GM12878 (cell line): ENCODE results near the gene HDX. TPM values are rescaled to one million over a fixed set of nuclear protein-coding genes. Genes with fewer than 3 reads are reported as not detected.

Experiments
- ATAC-seq: fragments of 200-7000 bp; cut with Tn5 transposase; 3 replicates; pipeline ENCODE4 v1.9.1; 2020; ENCODE audit warnings: mild to moderate bottlenecking, moderate library complexity
- BruUV-seq: library from RNA; stranded (reverse); fragments of 400-500 nt; replicated peaks from 2 replicates; lab custom pipeline; 2021; lab: Mats Ljungman, UMichigan
- CTCF ChIA-PET: fragments of 300-600 bp; sonication (Branson Sonifier 250); formaldehyde crosslinking; extraction: SDS; loops from one replicate; lab custom pipeline; 2021; ENCODE audit warnings: inconsistent platforms; lab: Yijun Ruan, JAX
- POLR2A ChIA-PET: fragments of 350-600 bp; formaldehyde crosslinking; extraction: SDS; loops from one replicate; lab custom pipeline; 2021; ENCODE audit warnings: inconsistent platforms; lab: Charles Lee
- RAD21 ChIA-PET: fragments of 300-600 bp; sonication (Branson Sonifier 250); formaldehyde crosslinking; loops from one replicate; lab custom pipeline; 2023; ENCODE audit warnings: antibody characterized with exemption; ENCODE audit not compliant: unreplicated experiment; lab: Charles Lee
- SMC1A ChIA-PET: fragments of 300-600 bp; sonication (Branson Sonifier 250); formaldehyde crosslinking; loops from one replicate; lab custom pipeline; 2023; ENCODE audit not compliant: unreplicated experiment, uncharacterized antibody; lab: Charles Lee
- DNase-seq: peaks from one replicate; pipeline ENCODE4 v3.0.0-alpha.2; 2011; ENCODE audit warnings: low read depth, low spot score
- FAIRE-seq: peaks from 3 replicates; lab custom pipeline; 2011; peaks lifted over from hg19 to GRCh38; lab: Jason Lieb, UNC
- H2AFZ ChIP-seq: 2 replicates; pipeline ENCODE4 v1.6.0; 2011; ENCODE audit warnings: low read depth, low read length, control low read depth; ENCODE audit not compliant: control insufficient read depth
- H3K27ac ChIP-seq: 2 replicates; pipeline ENCODE4 v1.5.1; 2011; ENCODE audit warnings: control low read depth; ENCODE audit not compliant: control insufficient read depth, insufficient read depth
- H3K27me3 ChIP-seq, 2 experiments: replicated peaks in 1 of 2; 2 replicates each; pipeline versions ENCODE4 v1.6.0 to v1.6.1; 2011; ENCODE audit warnings: low read length in 1 of 2; ENCODE audit not compliant: control insufficient read depth in 2 of 2, insufficient read depth in 2 of 2
- H3K36me3 ChIP-seq, 2 experiments: 2 replicates each; pipeline ENCODE4 v1.5.1; 2011; ENCODE audit warnings: low read length in 1 of 2; ENCODE audit not compliant: control insufficient read depth in 2 of 2, insufficient read depth in 2 of 2
- H3K4me1 ChIP-seq: 2 replicates; pipeline ENCODE4 v1.6.1; 2011; ENCODE audit warnings: mild to moderate bottlenecking, low read length, moderate library complexity, mixed read lengths; ENCODE audit not compliant: control insufficient read depth, insufficient read depth
- H3K4me2 ChIP-seq: 2 replicates; pipeline ENCODE4 v1.6.0; 2011; ENCODE audit warnings: control low read depth; ENCODE audit not compliant: control insufficient read depth, insufficient read depth
- H3K4me3 ChIP-seq: fragments of 200-600 bp; sonication (generic); 2 replicates; pipeline ENCODE4 v1.5.1; 2016
- H3K79me2 ChIP-seq: 2 replicates; pipeline ENCODE4 v1.6.0; 2011; ENCODE audit warnings: low read length; ENCODE audit not compliant: control insufficient read depth, insufficient read depth
- H3K9ac ChIP-seq: 2 replicates; pipeline ENCODE4 v1.8.0; 2011; ENCODE audit warnings: low read length, control low read depth, mixed read lengths; ENCODE audit not compliant: control insufficient read depth, insufficient read depth
- H3K9me3 ChIP-seq: replicated peaks from 3 replicates; pipeline ENCODE4 v1.5.1; 2011; ENCODE audit warnings: mild to moderate bottlenecking, low read length; ENCODE audit not compliant: control insufficient read depth, insufficient read depth
- H4K20me1 ChIP-seq: 2 replicates; pipeline ENCODE4 v1.6.0; 2011; ENCODE audit not compliant: control insufficient read depth, insufficient read depth
- ATF3 ChIP-seq: IDR thresholded peaks from 2 replicates; pipeline ENCODE4 v1.6.1; 2011; ENCODE audit warnings: low read depth, mild to moderate bottlenecking, low read length, moderate library complexity, borderline replicate concordance; ENCODE audit errors: extremely low read depth
- BHLHE40 ChIP-seq, 2 experiments: fragments of 450-650 bp in 1 of 2; IDR thresholded peaks; 2 replicates each; pipeline ENCODE4 v1.6.1; 2011 to 2017; ENCODE audit warnings: low read depth in 2 of 2, borderline replicate concordance in 1 of 2, improper control_type of control experiment in 1 of 2, low read length in 1 of 2, mild to moderate bottlenecking in 1 of 2
- CBFB ChIP-seq: IDR thresholded peaks from 2 replicates; pipeline ENCODE4 v1.6.1; 2016; ENCODE audit warnings: antibody characterized with exemption, low read depth
- CEBPB ChIP-seq, 2 experiments: fragments of 150-350 bp in 1 of 2; IDR thresholded peaks; 2 replicates each; pipeline ENCODE4 v1.6.1; 2012 to 2014; ENCODE audit warnings: low read depth in 2 of 2, low read length in 2 of 2, borderline replicate concordance in 1 of 2, inconsistent platforms in 1 of 2
- CHD1 ChIP-seq: IDR thresholded peaks from 2 replicates; pipeline ENCODE4 v1.6.1; 2012; ENCODE audit warnings: low read depth, low read length, improper control_type of control experiment
- CREM ChIP-seq: IDR thresholded peaks from 2 replicates; pipeline ENCODE4 v1.6.1; 2014; ENCODE audit warnings: antibody characterized with exemption, low read depth
- EP300 ChIP-seq, 2 experiments: fragments of 150-350 bp in 1 of 2; IDR thresholded peaks; 2 replicates each; pipeline ENCODE4 v1.6.1; 2011 to 2012; ENCODE audit warnings: low read depth in 2 of 2, low read length in 2 of 2, borderline replicate concordance in 1 of 2, improper control_type of control experiment in 1 of 2, inconsistent platforms in 1 of 2; ENCODE audit not compliant: control insufficient read depth in 1 of 2
- IKZF2 ChIP-seq, 2 experiments: fragments of 450-650 bp; IDR thresholded peaks; 2 replicates each; pipeline ENCODE4 v1.6.1; 2017; ENCODE audit warnings: mild to moderate bottlenecking in 2 of 2, moderate library complexity in 2 of 2
- MTA3 ChIP-seq: IDR thresholded peaks from 2 replicates; pipeline ENCODE4 v1.6.1; 2012; ENCODE audit warnings: low read length, inconsistent platforms, borderline replicate concordance
- POU2F2 ChIP-seq: IDR thresholded peaks from 3 replicates; pipeline ENCODE4 v1.6.1; 2011; ENCODE audit warnings: low read depth, mild to moderate bottlenecking, low read length, borderline replicate concordance
- RAD21 ChIP-seq: IDR thresholded peaks from 2 replicates; pipeline ENCODE4 v1.6.1; 2011; ENCODE audit warnings: mild to moderate bottlenecking, low read depth, low read length, moderate library complexity; ENCODE audit not compliant: insufficient read depth
- SMC3 ChIP-seq: IDR thresholded peaks from 2 replicates; pipeline ENCODE4 v1.6.1; 2011; ENCODE audit warnings: low read length, improper control_type of control experiment, borderline replicate concordance
- SUPT20H ChIP-seq: IDR thresholded peaks from 2 replicates; pipeline ENCODE4 v1.6.1; 2011; ENCODE audit warnings: low read depth, mild to moderate bottlenecking, low read length, moderate library complexity, borderline replicate concordance; ENCODE audit not compliant: control insufficient read depth
- SUZ12 ChIP-seq: fragments of 200-600 bp; sonication (generic); IDR thresholded peaks from one replicate; pipeline ENCODE4 v1.6.1; 2018; ENCODE audit warnings: antibody characterized with exemption, mild to moderate bottlenecking; ENCODE audit not compliant: unreplicated experiment
- YBX1 ChIP-seq: fragments of 450-650 bp; IDR thresholded peaks from 2 replicates; pipeline ENCODE4 v1.6.1; 2016; ENCODE audit warnings: antibody characterized with exemption
- YY1 ChIP-seq: IDR thresholded peaks from 2 replicates; pipeline ENCODE4 v1.6.1; 2011; ENCODE audit warnings: low read depth, mild to moderate bottlenecking, low read length
- ZNF592 ChIP-seq: fragments of 450-650 bp; IDR thresholded peaks from 2 replicates; pipeline ENCODE4 v1.6.1; 2017; ENCODE audit warnings: mild to moderate bottlenecking, moderate library complexity
- WGBS: methylation state at CpG from one replicate; pipeline ENCODE4 v1.1.6; 2016; ENCODE audit warnings: low lambda C conversion rate; ENCODE audit not compliant: insufficient replicate concordance, insufficient coverage; ENCODE audit errors: missing lambda C conversion rate; 5-methylcytosine and 5-hydroxymethylcytosine counted together
- in situ Hi-C: fragments of 300-500 bp; cut with MboI; formaldehyde crosslinking; loops from 9 replicates; pipeline ENCODE4 v1.14.3; 2018; ENCODE audit warnings: mixed read lengths
- intact Hi-C: fragments of 100-400 bp; cut with micrococcal nuclease; formaldehyde crosslinking; loops from one replicate; pipeline ENCODE4 v1.14.2; 2022; ENCODE audit not compliant: unreplicated experiment
- polyA plus RNA-seq, 11 experiments: library from polyadenylated mRNA; depleted of rRNA in 4 of 11; unstranded in 6 of 11; stranded (reverse) in 5 of 11; fragments of >200 nt; fragmentation: Nextera tagmentation in 4 of 11; fragmentation: Illumina TruSeq in 1 of 11; extraction: Ambion mirVana in 4 of 11; extraction: Trizol in 1 of 11; gene quantifications; 1 replicate in 1 of 11; 2 replicates in 10 of 11; pipeline versions ENCODE4 v1.2.1 to v1.2.3, GENCODE V29; 2011 to 2016; ENCODE audit warnings: inconsistent platforms in 2 of 11, missing spikeins in 2 of 11, low read depth in 1 of 11
- total RNA-seq, 4 experiments: library from RNA; depleted of rRNA in 3 of 4; stranded (reverse); fragments of >200 nt in 3 of 4; fragmentation: Illumina TruSeq in 1 of 4; extraction: Trizol in 1 of 4; gene quantifications; 2 replicates each; pipeline versions ENCODE4 v1.2.1 to v1.2.3, GENCODE V29; 2013 to 2021

Gene HDX
- total and polyA plus RNA-seq, 10 of the 15 experiments (the other 5 are each of a cell fraction or from before 2014, with no cell fraction given): 2.9 to 8.6 (median 6.3) TPM; not detected in 1

GRCh38 chrX:84488426-84488825, 13.8 kb downstream of the HDX start (continued):
- no peak for TF ChIP-seq CEBPB (IDR thresholded peaks at IDR 0.05; ENCODE audit: borderline replicate concordance in 1 of 2, low read depth in 2 of 2, low read length in 2 of 2)
- no peak for TF ChIP-seq SMC3
- TF ChIP-seq MTA3: no peak
- TF ChIP-seq BHLHE40 (IDR thresholded peaks at IDR 0.05; ENCODE audit: borderline replicate concordance in 1 of 2, low read depth in 2 of 2, low read length in 1 of 2): no peak
- no peak for TF ChIP-seq RAD21
- no peak for TF ChIP-seq POU2F2
- no peak for TF ChIP-seq ATF3

- H3K9me3 ChIP-seq: no peaks in the 10 kb centered on the region; the same call in 2 of the 3 replicates
- FAIRE-seq (peak; percentile 80), DNase-seq (peak; percentile 19), ATAC-seq (peak; percentile 100)
- no TSS peak for BruUV-seq
- WGBS: 18% methylated on average over 3 of the region's 3 CpGs
- H3K4me2 ChIP-seq: peak overlapping the region; percentile 50
- no peaks in the 10 kb centered on the region for H3K79me2 ChIP-seq
- CTCF ChIA-PET: interaction anchor here (1.2 to 1.4 kb wide), 3 partner anchors 10 to 242 kb away, joined by 3 read pairs; no protein-coding TSS in a partner anchor
- no peak overlapping the region for H2AFZ ChIP-seq
- H3K36me3 ChIP-seq: no peaks in the 10 kb centered on the region
- SMC1A ChIA-PET: interaction anchor here (1.2 to 1.8 kb wide), 4 partner anchors 9 to 13 kb away, joined by 3 to 11 read pairs (median 4); no protein-coding TSS in a partner anchor
- no peak overlapping the region for H3K9ac ChIP-seq
- in situ Hi-C loops: no loop called here
- H4K20me1 ChIP-seq: no peaks in the 10 kb centered on the region
- no peaks in the 10 kb centered on the region; the same call in 1 of the 2 replicates for H3K4me1 ChIP-seq
- RAD21 ChIA-PET: no interaction called here
- H3K4me3 ChIP-seq: no peak overlapping the region
- H3K27me3 ChIP-seq: no peaks in the 10 kb centered on the region
- POLR2A ChIA-PET: interaction anchor here (0.6 kb wide), 1 partner anchor 596 kb away, joined by 4 read pairs; no protein-coding TSS in a partner anchor
- H3K27ac ChIP-seq: peak overlapping the region; percentile 33; the same call in 1 of the 2 replicates
- intact Hi-C loops: no loop called here
- no peak for TF ChIP-seq CBFB
- TF ChIP-seq IKZF2 (IDR thresholded peaks at IDR 0.05): peak; percentile 84 to 88
- TF ChIP-seq CREM: peak; percentile 30; the same call in 1 of the 2 replicates
- TF ChIP-seq YBX1: no peak
- TF ChIP-seq CHD1: no peak
- TF ChIP-seq ZNF592: no peak
- TF ChIP-seq SUZ12: no peak
- TF ChIP-seq YY1: 0 out of 2 replicates have a peak, but pooled peaks have one; percentile 38
- TF ChIP-seq SUPT20H: no peak
- peak in 1 of 2 experiments; percentile 84; a peak in 2 of 4 replicates for TF ChIP-seq EP300 (IDR thresholded peaks at IDR 0.05; ENCODE audit: borderline replicate concordance in 1 of 2, control insufficient read depth in 1 of 2, low read depth in 2 of 2, low read length in 2 of 2)
These were observed 14.6 kb downstream of the HDX start for GRCh38 chrX:84487365-84488353.
